Femur (tissue), 1 donor: ENCODE measurements around the gene GCKR.

Experiments used
- DNase-seq: peaks from one replicate; pipeline ENCODE4 v3.0.0-alpha.2; 2017

The GCKR gene, protein sequence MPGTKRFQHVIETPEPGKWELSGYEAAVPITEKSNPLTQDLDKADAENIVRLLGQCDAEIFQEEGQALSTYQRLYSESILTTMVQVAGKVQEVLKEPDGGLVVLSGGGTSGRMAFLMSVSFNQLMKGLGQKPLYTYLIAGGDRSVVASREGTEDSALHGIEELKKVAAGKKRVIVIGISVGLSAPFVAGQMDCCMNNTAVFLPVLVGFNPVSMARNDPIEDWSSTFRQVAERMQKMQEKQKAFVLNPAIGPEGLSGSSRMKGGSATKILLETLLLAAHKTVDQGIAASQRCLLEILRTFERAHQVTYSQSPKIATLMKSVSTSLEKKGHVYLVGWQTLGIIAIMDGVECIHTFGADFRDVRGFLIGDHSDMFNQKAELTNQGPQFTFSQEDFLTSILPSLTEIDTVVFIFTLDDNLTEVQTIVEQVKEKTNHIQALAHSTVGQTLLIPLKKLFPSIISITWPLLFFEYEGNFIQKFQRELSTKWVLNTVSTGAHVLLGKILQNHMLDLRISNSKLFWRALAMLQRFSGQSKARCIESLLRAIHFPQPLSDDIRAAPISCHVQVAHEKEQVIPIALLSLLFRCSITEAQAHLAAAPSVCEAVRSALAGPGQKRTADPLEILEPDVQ

DNA sequence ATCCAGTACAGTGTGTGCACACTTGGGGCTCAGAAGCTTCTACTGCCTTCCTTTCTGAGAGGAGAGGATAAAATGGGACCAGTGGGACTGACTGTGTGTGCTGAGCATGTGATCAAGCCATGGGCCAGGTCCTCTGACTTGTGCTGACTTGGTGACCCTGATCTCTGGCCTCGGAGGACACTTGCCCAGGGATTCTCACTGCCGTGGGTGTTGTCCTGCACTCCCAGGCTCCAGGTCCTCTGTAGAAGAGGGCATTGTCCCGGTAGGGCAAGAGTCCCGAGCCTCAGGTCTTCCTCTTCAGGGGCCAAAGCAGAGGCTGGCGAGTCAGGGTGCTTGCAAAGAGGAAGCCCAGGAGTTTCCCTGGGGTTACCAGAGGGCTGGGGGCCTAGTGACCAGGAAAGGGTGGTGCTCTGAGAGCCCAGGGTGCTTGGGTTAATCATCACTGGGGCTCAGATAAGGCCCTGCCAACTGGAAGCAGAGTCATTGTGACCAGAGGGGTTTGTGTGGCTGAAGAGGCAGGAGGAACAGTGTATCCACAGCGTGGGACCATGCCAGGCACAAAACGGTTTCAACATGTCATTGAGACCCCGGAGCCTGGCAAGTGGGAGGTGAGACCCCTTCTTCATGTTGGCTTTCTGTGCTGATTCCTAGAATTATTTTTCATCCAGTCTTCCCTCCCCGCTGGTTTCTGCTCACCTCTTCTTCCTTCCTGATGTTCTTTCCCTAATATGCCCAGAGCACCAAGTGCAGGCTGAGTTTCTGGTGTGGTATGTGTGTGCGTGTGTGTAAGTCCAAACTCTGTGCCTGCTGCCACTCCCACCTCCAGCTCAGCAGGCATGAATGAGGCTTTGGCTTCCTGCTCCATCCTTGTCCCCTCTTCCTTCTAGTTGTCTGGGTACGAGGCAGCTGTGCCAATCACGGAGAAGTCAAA is at the start of gene GCKR:
TSS of gene GCKR (plus strand) at position 483 of the 931 bp plus-strand sequence. CDS start at position 549, 66 bp downstream.
- DNase-seq: no peak

GRCh38 chr2:27448381-27448780 is 48.3 kb upstream of the GCKR start:
- DNase-seq: no peak

DNA sequence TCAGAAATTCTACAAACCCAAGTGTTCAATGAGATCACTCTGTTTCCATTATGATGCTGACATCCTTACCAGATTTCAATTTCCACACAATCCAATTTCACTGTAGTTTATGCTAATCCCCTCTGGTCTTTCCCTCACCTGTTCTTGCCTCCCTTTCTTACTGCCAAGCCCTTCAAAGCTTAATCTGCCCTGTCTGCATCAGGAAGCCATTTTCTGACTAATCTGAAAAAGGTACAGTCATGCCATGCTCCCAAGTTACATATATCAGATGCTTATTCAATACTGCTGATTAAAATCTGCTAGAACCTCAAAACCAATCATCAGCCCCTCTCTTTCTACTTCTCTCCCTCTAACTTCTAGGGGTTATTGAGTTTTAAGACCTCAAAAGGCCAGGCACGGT is 45.5 kb upstream of the GCKR start:
- no peak for DNase-seq

- no peak for DNase-seq
Measured at GRCh38 chr2:27453968-27454367, 42.7 kb upstream of the GCKR start.

GRCh38 chr2:27461118-27461517 is 35.5 kb upstream of the GCKR start:
- no peak for DNase-seq

DNA sequence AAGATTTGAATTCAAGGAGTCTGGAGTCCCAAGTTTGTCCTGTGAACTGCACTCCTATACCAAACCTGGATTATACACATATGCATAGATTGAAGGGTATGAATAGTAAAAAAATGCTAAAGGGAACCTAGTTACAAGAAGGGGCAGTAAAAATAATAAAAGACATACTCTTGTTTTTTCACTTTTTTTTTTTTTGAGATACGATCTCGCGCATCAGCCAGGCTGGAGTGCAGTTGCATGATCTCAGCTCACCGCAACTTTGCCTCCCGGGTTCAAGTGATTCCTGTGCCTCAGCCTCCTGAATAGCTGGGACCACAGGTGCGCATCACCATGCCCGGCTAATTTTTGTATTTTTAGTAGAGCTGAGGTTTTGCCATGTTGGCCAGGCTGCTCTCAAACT is 32.2 kb upstream of the GCKR start:
- no peak for DNase-seq

DNA sequence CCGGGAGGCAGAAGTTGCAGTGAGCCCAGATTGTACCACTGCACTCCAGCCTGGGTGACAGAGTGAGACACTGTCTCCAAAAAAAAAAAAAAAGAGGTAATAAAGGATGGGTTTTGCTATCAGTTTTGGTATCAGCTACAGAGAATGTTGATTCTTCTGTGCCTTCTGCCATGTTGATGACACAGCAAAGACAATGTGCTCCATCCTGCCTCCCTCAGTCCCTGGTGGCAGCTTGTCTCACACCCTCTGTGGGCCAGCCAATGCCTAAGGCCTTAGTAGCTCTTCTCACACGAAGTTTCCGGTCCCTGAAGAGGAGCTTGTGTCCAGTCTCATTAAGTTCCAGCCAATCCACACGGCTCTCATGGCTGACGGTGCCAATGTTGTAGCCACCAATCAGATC is 24.7 kb upstream of the GCKR start:
- DNase-seq: no peak

- no peak for DNase-seq
Measured at GRCh38 chr2:27485496-27485895, 11.1 kb upstream of the GCKR start.

- peak; percentile 24 for DNase-seq
Measured at GRCh38 chr2:27489118-27489497, 7.5 kb upstream of the GCKR start.

GRCh38 chr2:27489498-27490397 is 6.9 kb upstream of the GCKR start, which contains the start of gene IFT172:
Gene IFT172, minus strand, starts transcription at chr2:27489743. Its CDS starts 90 bp downstream, at chr2:27489653.
- DNase-seq: peak; percentile 98

DNA sequence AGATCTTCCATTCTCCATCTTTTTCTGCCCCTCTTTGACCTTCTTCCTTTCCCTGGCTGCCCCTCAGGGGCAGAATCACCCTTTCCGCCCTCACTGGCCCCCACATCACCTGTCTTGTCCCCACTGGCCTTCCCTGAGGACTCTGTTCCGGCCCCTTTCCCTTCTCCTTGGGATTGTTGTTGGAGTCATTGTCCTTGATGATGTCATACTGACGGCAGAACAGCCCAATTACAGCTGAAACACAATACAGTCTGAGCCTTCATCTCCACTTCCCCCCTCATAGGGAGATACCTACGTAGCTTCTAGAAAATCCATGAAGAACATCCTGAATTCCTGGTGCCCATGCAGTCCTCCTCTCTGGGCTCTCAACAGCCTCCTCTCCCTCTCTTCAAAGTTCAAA is 4.1 kb upstream of the GCKR start:
- DNase-seq: no peak

DNA sequence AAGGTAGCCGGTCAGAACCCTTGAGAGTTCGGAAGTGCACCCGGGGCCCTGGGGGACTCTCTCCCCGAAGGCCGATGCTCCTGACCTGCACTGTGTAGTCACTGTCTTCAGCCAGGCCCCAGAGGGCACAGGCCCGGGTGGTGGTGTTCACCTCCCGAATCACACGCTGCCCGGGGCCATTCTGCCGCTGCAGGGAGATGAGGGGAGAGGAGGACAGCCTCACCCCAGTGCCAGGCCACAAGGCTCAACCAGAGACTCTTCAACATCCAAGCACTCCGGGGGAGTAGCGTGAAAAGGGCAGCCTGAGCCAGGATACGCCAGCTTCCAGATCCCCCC is 2.7 kb upstream of the GCKR start:
- DNase-seq: no peak

DNA sequence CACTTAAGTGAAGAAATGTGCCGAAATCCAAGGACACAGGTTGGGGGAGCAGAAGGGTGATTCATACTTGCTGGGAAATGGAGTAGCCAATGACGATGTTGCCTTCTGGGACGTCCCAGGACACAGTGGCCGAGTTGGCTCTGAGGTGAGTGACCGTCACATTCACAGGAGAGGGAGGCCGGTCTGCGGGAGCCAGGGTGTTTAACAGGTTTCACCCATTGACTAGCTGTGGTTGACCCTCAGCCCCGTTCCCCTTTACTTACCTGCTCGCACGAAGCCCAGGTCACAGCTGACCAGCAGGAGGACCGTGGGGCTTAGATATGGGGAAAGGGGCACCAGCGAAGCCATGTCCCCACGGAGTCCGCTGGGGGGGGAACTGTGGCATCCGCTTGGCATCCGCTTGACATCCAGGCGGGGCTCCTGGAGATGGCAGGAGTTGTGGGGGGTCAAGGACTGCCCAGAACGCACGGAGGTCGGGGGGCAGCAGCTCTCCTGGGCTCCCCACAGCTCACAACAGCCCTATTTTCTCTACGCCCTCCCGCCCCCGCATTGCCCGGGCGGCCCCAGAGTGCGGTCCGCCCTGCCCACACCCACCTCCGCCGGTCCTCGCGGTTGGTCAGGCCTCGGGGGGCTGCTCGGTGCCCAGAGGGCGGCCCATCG is 2.2 kb upstream of the GCKR start:
- peak; percentile 28 for DNase-seq

DNA sequence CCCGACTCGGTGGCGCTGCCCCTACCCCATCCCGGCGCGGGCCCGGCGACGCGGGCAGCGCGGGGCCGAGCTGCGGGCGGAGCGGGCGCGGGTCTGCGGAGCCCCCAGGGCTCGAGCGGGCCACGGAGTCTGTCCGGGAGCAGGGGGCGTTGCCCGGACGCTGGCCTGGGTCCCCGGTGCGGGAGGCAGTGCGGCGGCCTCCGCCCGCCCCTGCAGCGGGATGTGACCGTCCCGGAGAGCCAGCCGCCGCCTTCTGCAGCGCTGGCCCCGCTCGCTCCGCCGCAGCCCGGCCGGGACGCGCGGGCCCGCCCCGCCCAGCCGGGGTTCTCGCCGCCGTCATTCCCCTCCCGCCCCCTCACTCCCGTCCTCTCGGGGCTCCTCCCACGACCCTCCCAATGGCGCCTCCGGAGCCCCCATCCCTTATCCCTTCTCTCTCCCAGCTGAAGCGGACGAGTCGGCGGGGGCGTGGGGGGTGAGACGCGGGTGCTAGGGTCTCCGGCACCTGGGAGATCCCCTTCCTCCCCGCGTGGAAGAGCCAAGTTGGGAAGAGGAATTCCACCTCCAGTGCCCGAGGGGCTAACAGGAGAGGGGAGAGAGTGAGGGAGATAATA is 1.6 kb upstream of the GCKR start, which contains the start of gene FNDC4:
TSS of gene FNDC4 (minus strand) at position 257 of the 611 bp plus-strand sequence. CDS start 521 bp downstream, outside the sequence.
- peak; percentile 62 for DNase-seq

DNA sequence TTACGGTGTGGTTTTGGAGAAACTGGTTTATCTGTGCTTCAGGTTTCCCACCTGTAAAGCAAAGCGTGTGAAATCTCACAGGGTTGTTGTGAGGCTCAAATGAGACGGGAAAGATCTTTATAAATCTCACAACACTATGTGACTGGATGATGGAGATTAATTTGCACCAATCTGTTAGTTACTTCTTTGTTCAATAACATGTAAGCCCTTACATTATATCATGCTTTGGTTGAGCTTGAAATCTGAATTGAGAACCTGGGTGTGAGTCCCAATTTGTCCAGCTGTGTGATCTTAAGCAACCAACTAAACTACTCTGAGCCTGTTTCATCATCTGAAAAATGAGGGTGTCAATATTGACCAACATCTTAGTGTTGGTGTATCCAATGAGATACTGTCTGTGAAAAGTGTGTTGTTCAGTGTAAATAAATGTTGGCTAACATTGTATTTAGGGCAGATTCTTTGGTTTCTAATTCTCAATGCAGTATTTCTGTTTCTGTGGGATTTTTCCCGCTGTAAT is 741 bp upstream of the GCKR start:
- DNase-seq: no peak

DNA sequence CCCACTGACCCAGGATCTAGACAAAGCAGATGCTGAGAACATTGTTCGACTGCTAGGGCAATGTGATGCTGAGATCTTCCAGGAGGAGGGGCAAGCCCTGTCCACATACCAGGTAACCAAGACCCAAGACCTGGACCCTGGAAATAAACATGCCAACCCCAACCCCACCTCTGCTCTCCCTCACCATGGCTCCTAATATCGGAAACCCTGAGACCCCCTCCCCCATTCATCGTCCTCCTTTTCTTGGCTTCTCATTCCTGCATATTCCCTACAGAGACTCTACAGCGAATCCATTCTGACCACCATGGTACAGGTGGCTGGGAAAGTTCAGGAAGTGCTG is 619 bp downstream of the GCKR start:
- DNase-seq: no peak

GRCh38 chr2:27498975-27499374 is 2.3 kb downstream of the GCKR start:
- DNase-seq: no peak

- DNase-seq: no peak
Measured at GRCh38 chr2:27501042-27501441, 4.4 kb downstream of the GCKR start.

GRCh38 chr2:27502142-27502541 is 5.5 kb downstream of the GCKR start:
- DNase-seq: no peak

GRCh38 chr2:27506587-27506986 is 9.9 kb downstream of the GCKR start:
- no peak for DNase-seq

GRCh38 chr2:27507293-27507692 is 10.7 kb downstream of the GCKR start:
- no peak for DNase-seq
